Caco-2 (cell line): ENCODE results near the gene AMHR2. TPM values are rescaled to one million over a fixed set of nuclear protein-coding genes. Genes with fewer than 3 reads are reported as not detected.

Source experiments
- BruUV-seq: library from RNA; stranded (reverse); fragments of 400-500 nt; replicated peaks from 2 replicates; lab custom pipeline; 2021; lab: Mats Ljungman, UMichigan
- CTCF ChIA-PET: fragments of 300-600 bp; sonication (Branson Sonifier 250); formaldehyde crosslinking; loops from one replicate; lab custom pipeline; 2022; ENCODE audit warnings: antibody characterized with exemption; lab: Charles Lee
- POLR2A ChIA-PET: fragments of 300-600 bp; sonication (Branson Sonifier 250); formaldehyde crosslinking; loops from one replicate; lab custom pipeline; 2022; ENCODE audit warnings: antibody characterized with exemption; lab: Charles Lee
- DNase-seq, 2 experiments: peaks; one replicate each; pipeline versions ENCODE4 v3.0.0 to v3.0.0-alpha.2; 2020 to 2022
- H3K27me3 ChIP-seq: replicated peaks from 2 replicates; pipeline ENCODE4 v1.6.0; 2011; ENCODE audit warnings: low read length; ENCODE audit not compliant: control insufficient read depth, insufficient read depth
- H3K36me3 ChIP-seq: 2 replicates; pipeline ENCODE4 v1.5.1; 2011; ENCODE audit warnings: low read length; ENCODE audit not compliant: control insufficient read depth, insufficient read depth
- H3K4me1 ChIP-seq: fragments of 250-450 bp; sonication (Bioruptor Pico); 2 replicates; pipeline ENCODE4 v1.5.1; 2020; ENCODE audit warnings: mild to moderate bottlenecking
- H3K4me3 ChIP-seq: 2 replicates; pipeline ENCODE4 v1.5.1; 2011; ENCODE audit warnings: low read depth, mild to moderate bottlenecking, control low read depth, low read length
- H3K9me3 ChIP-seq: fragments of 250-450 bp; sonication (Bioruptor Pico); 2 replicates; pipeline ENCODE4 v1.5.1; 2020; ENCODE audit warnings: mild to moderate bottlenecking, moderate library complexity
- H3K27ac Mint-ChIP-seq: one replicate; pipeline ENCODE4 v1.8.0; 2022; ENCODE audit warnings: mixed read lengths; ENCODE audit not compliant: unreplicated experiment
- H3K27me3 Mint-ChIP-seq: one replicate; pipeline ENCODE4 v1.8.0; 2022; ENCODE audit warnings: mixed read lengths; ENCODE audit not compliant: insufficient read depth, unreplicated experiment
- H3K36me3 Mint-ChIP-seq: one replicate; pipeline ENCODE4 v1.8.0; 2022; ENCODE audit warnings: mild to moderate bottlenecking, mixed read lengths; ENCODE audit not compliant: insufficient read depth, unreplicated experiment
- H3K4me1 Mint-ChIP-seq: one replicate; pipeline ENCODE4 v1.8.0; 2022; ENCODE audit warnings: low read depth, mixed read lengths; ENCODE audit not compliant: unreplicated experiment
- H3K4me3 Mint-ChIP-seq: one replicate; pipeline ENCODE4 v1.8.0; 2022; ENCODE audit warnings: mild to moderate bottlenecking, moderate library complexity, mixed read lengths; ENCODE audit not compliant: unreplicated experiment
- H3K9me3 Mint-ChIP-seq: one replicate; pipeline ENCODE4 v1.8.0; 2022; ENCODE audit warnings: mixed read lengths; ENCODE audit not compliant: unreplicated experiment
- intact Hi-C: fragments of 100-400 bp; cut with micrococcal nuclease; formaldehyde crosslinking; loops from one replicate; pipeline ENCODE4 v1.10.0; 2022; ENCODE audit not compliant: unreplicated experiment
- total RNA-seq: library from RNA; stranded (reverse); gene quantifications from 2 replicates; pipeline ENCODE4 v1.2.3, GENCODE V29; 2022
- TF ChIP-seq, protein P1 (sequence below), 2 experiments: fragments of 200-600 bp in 1 of 2; IDR thresholded peaks; 1 replicate in 1 of 2; 2 replicates in 1 of 2; pipeline versions ENCODE4 v1.5.1 to v1.8.0; 2011 to 2022; ENCODE audit warnings: antibody characterized with exemption in 1 of 2, control low read depth in 1 of 2, inconsistent platforms in 1 of 2, low read depth in 1 of 2, low read length in 1 of 2, mild to moderate bottlenecking in 1 of 2, moderate library complexity in 1 of 2; ENCODE audit not compliant: insufficient read depth in 1 of 2, severe bottlenecking in 1 of 2, unreplicated experiment in 1 of 2

Gene AMHR2
- total RNA-seq, 1 experiment from 2014 or later: 0.48 TPM

DNA sequence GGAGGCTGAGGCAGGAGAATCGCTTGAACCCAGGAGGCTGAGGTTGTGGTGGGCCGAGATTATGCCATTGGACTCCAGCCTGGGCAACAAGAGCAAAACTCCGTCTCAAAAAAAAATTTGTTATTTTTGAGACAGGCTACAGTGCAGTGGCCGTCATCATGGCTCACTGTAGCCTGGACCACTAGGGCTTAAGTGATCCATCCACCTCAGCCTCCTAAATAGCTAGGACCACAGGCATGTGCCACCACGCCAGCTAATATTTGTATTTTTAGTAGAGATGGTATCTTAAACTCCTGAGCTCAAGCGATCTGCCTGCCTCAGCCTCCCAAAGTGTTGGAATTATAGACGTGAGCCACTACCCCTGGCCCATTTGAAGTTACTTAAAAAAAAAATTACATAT lies 27.3 kb downstream of the AMHR2 start:
- Histone ChIP-seq H3K9me3 (no peaks in the 10 kb centered on the region), H3K4me1 (peaks cover 18% of the 10 kb centered on the region), H3K36me3 (peaks cover 5% of the 10 kb centered on the region), H3K27me3 (no peaks in the 10 kb centered on the region), H3K4me3 (no peak overlapping the region)
- TF ChIP-seq, protein P1, sequence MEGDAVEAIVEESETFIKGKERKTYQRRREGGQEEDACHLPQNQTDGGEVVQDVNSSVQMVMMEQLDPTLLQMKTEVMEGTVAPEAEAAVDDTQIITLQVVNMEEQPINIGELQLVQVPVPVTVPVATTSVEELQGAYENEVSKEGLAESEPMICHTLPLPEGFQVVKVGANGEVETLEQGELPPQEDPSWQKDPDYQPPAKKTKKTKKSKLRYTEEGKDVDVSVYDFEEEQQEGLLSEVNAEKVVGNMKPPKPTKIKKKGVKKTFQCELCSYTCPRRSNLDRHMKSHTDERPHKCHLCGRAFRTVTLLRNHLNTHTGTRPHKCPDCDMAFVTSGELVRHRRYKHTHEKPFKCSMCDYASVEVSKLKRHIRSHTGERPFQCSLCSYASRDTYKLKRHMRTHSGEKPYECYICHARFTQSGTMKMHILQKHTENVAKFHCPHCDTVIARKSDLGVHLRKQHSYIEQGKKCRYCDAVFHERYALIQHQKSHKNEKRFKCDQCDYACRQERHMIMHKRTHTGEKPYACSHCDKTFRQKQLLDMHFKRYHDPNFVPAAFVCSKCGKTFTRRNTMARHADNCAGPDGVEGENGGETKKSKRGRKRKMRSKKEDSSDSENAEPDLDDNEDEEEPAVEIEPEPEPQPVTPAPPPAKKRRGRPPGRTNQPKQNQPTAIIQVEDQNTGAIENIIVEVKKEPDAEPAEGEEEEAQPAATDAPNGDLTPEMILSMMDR (IDR thresholded peaks at IDR 0.05; ENCODE audit: insufficient read depth in 1 of 2, low read depth in 1 of 2, low read length in 1 of 2, severe bottlenecking in 1 of 2, unreplicated experiment in 1 of 2): no peak
- no peaks in the 10 kb centered on the region for H3K27me3 Mint-ChIP-seq
- intact Hi-C loops: loop anchor here (1.0 to 2.0 kb wide), 2 partner anchors 10 to 50 kb away; partner anchors contain the start of genes PRR13 and TARBP2
- H3K9me3 Mint-ChIP-seq: no peaks in the 10 kb centered on the region
- ChIA-PET POLR2A (interaction anchor here (0.7 kb wide), 1 partner anchor 18 kb away, joined by 3 read pairs; no protein-coding TSS in a partner anchor), CTCF (no interaction called here)
- H3K4me3 Mint-ChIP-seq: no peak overlapping the region
- H3K27ac Mint-ChIP-seq: no peak overlapping the region
- DNase-seq: no peak
- H3K36me3 Mint-ChIP-seq: peaks cover 75% of the 10 kb centered on the region
- no TSS peak for BruUV-seq
- H3K4me1 Mint-ChIP-seq: peaks cover 29% of the 10 kb centered on the region

DNA sequence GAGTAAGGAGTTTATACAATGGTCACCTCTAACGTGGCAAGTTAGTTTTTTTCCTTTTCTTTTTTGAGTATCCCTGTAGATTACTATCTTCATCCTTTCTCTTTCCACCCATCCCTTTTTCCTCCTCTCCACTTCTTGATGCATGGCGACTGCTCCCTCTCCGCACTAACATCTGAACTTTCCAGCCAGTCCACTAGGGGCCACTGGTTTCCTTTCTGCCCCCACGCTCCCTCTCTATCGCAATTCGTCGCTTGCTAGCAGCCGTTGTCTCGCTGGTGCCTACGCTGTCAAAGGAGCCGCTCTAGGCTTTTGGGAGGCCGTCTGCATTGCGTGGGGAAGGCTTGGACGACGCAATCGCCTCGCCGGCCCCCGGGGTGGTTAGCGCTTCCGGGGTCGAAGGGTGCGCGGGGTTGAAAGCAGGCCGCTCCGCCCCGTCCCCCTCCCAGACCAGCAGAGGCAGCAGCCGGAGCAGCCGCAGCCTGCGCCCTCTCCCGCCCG lies 28.1 kb downstream of the AMHR2 start, which contains the start of gene PCBP2:
Gene PCBP2, plus strand, starts transcription at position 442 of the 498 bp plus-strand sequence. CDS start 2,699 bp downstream, outside the sequence.
- H3K4me3 ChIP-seq: peak within 1 kb of the TSS; percentile 89
- no peaks in the 10 kb centered on the region for H3K27me3 ChIP-seq
- TF ChIP-seq, protein P1 (IDR thresholded peaks at IDR 0.05; ENCODE audit: insufficient read depth in 1 of 2, low read depth in 1 of 2, low read length in 1 of 2, severe bottlenecking in 1 of 2, unreplicated experiment in 1 of 2): peak; percentile 77 to 87
- DNase-seq: peak; percentile 98 to 99
- ChIA-PET POLR2A (no interaction called here), CTCF (no interaction called here)
- intact Hi-C loops: loop anchor here (1.0 to 2.0 kb wide), 2 partner anchors 10 to 49 kb away; partner anchors contain the start of genes PRR13 and TARBP2
- peaks cover 75% of the 10 kb centered on the region for H3K36me3 Mint-ChIP-seq
- H3K27ac Mint-ChIP-seq: peak within 1 kb of the TSS; percentile 94
- H3K4me1 ChIP-seq: peaks cover 18% of the 10 kb centered on the region
- no peaks in the 10 kb centered on the region for H3K9me3 ChIP-seq
- peaks cover 8% of the 10 kb centered on the region for H3K36me3 ChIP-seq
- peaks cover 26% of the 10 kb centered on the region for H3K4me1 Mint-ChIP-seq
- BruUV-seq: no TSS peak
- peak within 1 kb of the TSS; percentile 79 for H3K4me3 Mint-ChIP-seq
- no peaks in the 10 kb centered on the region for H3K9me3 Mint-ChIP-seq
- no peaks in the 10 kb centered on the region for H3K27me3 Mint-ChIP-seq

DNA sequence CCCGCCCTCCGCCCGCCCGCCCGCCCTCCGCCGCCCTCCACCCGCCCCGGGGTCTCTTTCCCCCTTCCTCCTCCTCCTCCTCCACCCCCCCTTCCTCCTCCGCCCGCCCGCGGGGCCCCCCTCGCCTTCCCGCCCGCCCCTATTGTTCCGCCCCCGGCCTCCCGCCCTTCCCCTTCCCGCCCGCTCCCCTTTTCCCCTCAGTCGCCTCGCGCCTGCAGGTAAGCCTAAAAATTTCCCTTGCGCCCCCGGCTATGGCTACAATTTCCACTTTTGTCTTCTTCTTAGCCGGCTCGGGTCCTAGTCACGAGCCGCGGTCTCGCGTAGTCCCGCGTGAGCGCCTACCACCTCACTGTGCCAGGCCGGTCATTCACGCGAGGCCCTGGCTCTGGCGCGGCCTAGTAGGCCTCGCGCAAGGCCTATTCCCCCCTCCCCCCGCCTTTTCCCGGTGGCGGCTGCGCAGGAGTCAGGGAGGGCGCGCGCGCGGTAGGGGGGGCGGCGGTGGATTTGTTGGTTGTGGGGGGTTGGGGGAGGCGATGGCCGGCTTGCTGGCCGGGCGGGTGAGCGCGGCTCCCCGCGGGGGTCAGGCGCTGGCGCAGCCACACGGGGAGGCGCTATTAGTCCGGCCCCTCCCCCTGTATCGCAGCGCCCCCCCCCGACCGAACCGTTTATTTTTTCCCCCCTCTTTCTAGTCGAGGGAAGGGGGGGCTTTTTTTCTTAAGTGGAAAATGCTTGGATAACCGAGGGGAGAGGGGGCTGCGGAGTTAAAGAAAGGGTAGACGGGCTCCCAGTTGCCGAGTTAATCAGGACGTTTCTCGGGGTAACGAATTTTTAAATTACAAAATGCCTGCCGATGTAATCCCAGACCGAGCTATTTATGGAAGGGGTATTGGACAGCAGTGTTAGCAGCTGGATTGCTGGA lies 28.8 kb downstream of the AMHR2 start:
- Mint-ChIP-seq H3K4me1 (peaks cover 26% of the 10 kb centered on the region), H3K4me3 (peak overlapping the region; percentile 79), H3K27ac (peak overlapping the region; percentile 94), H3K9me3 (no peaks in the 10 kb centered on the region), H3K36me3 (peaks cover 76% of the 10 kb centered on the region), H3K27me3 (no peaks in the 10 kb centered on the region)
- ChIA-PET POLR2A (interaction anchor here (0.5 kb wide), 1 partner anchor 272 kb away, joined by 5 read pairs; no protein-coding TSS in a partner anchor), CTCF (interaction anchor here (0.7 to 1.0 kb wide), 2 partner anchors 23 to 27 kb away, joined by 3 read pairs; no protein-coding TSS in a partner anchor)
- TF ChIP-seq, protein P1 (IDR thresholded peaks at IDR 0.05; ENCODE audit: insufficient read depth in 1 of 2, low read depth in 1 of 2, low read length in 1 of 2, severe bottlenecking in 1 of 2, unreplicated experiment in 1 of 2): peak; percentile 15 to 45
- Histone ChIP-seq H3K27me3 (no peaks in the 10 kb centered on the region), H3K9me3 (no peaks in the 10 kb centered on the region), H3K4me3 (peak overlapping the region; percentile 89), H3K36me3 (peaks cover 8% of the 10 kb centered on the region), H3K4me1 (peaks cover 18% of the 10 kb centered on the region)
- intact Hi-C loops: no loop called here
- peak; percentile 90 to 91 for DNase-seq
- BruUV-seq: no TSS peak
